Nephron (organoid): ENCODE data around the gene RANGRF.
A peak's percentile ranks its signal among the peaks of the same experiment; 100 is the strongest.

Experiments used
- H3K27ac Mint-ChIP-seq, 3 experiments: 2 replicates each; pipeline ENCODE4 v1.8.0; 2020; ENCODE audit warnings: mixed read lengths in 3 of 3, mild to moderate bottlenecking in 2 of 3, moderate library complexity in 1 of 3
- H3K27me3 Mint-ChIP-seq: 2 replicates; pipeline ENCODE4 v1.8.0; 2021; ENCODE audit warnings: low read depth, mild to moderate bottlenecking, moderate library complexity, mixed read lengths
- H3K36me3 Mint-ChIP-seq: 2 replicates; pipeline ENCODE4 v1.8.0; 2020; ENCODE audit warnings: low read depth, mixed read lengths
- H3K4me1 Mint-ChIP-seq: 2 replicates; pipeline ENCODE4 v1.8.0; 2020; ENCODE audit warnings: mixed read lengths
- H3K4me3 Mint-ChIP-seq, 3 experiments: 2 replicates each; pipeline ENCODE4 v1.8.0; 2020; ENCODE audit warnings: mild to moderate bottlenecking in 3 of 3, mixed read lengths in 3 of 3, moderate library complexity in 2 of 3
- H3K9me3 Mint-ChIP-seq: 2 replicates; pipeline ENCODE4 v1.8.0; 2020; ENCODE audit warnings: mixed read lengths
- CTCF ChIP-seq, 3 experiments: fragments of 200-600 bp; sonication (generic); IDR thresholded peaks; one replicate each; pipeline ENCODE4 v1.5.0; 2021; ENCODE audit warnings: antibody characterized with exemption in 3 of 3; ENCODE audit not compliant: unreplicated experiment in 3 of 3

Gene RANGRF

DNA sequence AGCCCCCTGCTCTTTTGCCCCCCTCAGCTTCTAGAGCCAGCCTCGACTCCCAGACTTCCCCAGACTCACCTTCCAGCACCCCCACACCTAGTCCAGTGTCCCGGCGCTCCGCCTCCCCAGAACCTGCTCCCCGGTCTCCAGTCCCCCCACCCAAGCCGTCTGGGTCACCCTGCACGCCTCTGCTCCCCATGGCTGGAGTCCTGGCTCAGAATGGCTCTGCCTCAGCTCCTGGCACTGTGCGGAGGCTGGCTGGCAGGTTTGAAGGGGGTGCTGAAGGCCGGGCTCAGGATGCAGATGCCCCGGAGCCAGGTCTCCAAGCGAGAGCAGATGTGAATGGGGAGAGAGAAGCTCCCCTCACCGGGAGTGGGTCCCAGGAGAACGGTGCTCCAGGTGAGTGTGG, 23.8 kb downstream of the RANGRF start:
- no peaks in the 10 kb centered on the region for H3K4me1 Mint-ChIP-seq

DNA sequence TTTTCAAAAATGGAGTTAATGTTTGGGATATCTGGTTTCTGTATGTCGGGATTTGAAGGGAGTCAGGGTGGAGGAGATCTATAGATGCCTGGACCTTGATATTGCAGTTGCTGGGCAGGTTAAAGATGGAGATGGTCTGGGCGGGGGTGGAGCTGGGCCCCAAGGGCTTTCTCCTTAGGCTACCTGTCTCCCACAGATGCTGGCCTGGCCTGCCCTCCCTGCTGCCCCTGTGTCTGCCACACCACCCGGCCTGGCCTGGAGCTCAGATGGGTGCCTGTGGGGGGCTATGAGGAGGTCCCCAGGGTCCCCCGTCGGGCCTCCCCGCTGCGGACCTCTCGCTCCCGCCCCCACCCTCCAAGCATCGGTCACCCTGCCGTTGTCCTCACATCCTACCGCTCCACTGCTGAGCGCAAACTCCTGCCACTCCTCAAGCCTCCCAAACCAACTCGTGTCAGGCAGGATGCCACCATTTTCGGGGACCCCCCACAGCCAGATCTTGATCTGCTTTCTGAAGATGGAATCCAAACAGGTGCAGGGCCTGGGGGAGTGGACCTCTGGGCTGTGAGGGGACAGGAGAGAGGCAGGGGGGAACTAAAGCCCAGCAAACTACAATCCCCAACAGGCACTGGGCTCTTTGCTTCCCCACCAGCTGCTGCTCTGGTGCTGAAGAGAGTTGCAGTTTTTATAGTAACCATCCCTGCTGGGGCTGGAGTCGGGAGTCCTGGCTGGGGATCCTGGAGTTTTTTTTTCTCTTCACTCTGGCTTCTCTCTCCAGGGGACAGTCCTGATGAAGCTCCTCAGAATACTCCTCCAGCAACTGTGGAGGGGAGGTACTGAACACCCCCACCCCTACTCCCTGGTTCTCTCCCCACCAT, 24.5 kb downstream of the RANGRF start:
- Mint-ChIP-seq H3K4me3 (peak overlapping the region in 1 of 3 experiments; percentile 38), H3K9me3 (no peaks in the 10 kb centered on the region), H3K27ac (no peak overlapping the region), H3K27me3 (peaks cover 71% of the 10 kb centered on the region), H3K4me1 (no peaks in the 10 kb centered on the region), H3K36me3 (no peaks in the 10 kb centered on the region)
- TF ChIP-seq CTCF (IDR thresholded peaks at IDR 0.05; ENCODE audit: unreplicated experiment in 3 of 3), result no peak

More for the DNA sequence above, 23.8 kb downstream of the RANGRF start:
- TF ChIP-seq CTCF (IDR thresholded peaks at IDR 0.05; ENCODE audit: unreplicated experiment in 3 of 3), result no peak
- Mint-ChIP-seq H3K27ac (no peak overlapping the region), H3K4me3 (no peak overlapping the region), H3K36me3 (no peaks in the 10 kb centered on the region), H3K27me3 (peaks cover 64% of the 10 kb centered on the region), H3K9me3 (no peaks in the 10 kb centered on the region)

GRCh38 chr17:8314797-8315763, 26.6 kb downstream of the RANGRF start:
- Mint-ChIP-seq H3K36me3 (no peaks in the 10 kb centered on the region), H3K4me1 (no peaks in the 10 kb centered on the region), H3K4me3 (peak overlapping the region; percentile 37 to 72 (median 65)), H3K9me3 (no peaks in the 10 kb centered on the region), H3K27ac (no peak overlapping the region), H3K27me3 (peaks cover 76% of the 10 kb centered on the region)
- TF ChIP-seq CTCF (IDR thresholded peaks at IDR 0.05; ENCODE audit: unreplicated experiment in 3 of 3), result no peak

- H3K4me1 Mint-ChIP-seq, result no peaks in the 10 kb centered on the region
- H3K4me3 Mint-ChIP-seq, result peak overlapping the region; percentile 33 to 72 (median 65)
- H3K9me3 Mint-ChIP-seq, result no peaks in the 10 kb centered on the region
- TF ChIP-seq CTCF (IDR thresholded peaks at IDR 0.05; ENCODE audit: unreplicated experiment in 3 of 3), result no peak
- H3K27ac Mint-ChIP-seq, result no peak overlapping the region
- no peaks in the 10 kb centered on the region for H3K36me3 Mint-ChIP-seq
- peaks cover 75% of the 10 kb centered on the region for H3K27me3 Mint-ChIP-seq
Observed at GRCh38 chr17:8315764-8316217, 27.3 kb downstream of the RANGRF start.

DNA sequence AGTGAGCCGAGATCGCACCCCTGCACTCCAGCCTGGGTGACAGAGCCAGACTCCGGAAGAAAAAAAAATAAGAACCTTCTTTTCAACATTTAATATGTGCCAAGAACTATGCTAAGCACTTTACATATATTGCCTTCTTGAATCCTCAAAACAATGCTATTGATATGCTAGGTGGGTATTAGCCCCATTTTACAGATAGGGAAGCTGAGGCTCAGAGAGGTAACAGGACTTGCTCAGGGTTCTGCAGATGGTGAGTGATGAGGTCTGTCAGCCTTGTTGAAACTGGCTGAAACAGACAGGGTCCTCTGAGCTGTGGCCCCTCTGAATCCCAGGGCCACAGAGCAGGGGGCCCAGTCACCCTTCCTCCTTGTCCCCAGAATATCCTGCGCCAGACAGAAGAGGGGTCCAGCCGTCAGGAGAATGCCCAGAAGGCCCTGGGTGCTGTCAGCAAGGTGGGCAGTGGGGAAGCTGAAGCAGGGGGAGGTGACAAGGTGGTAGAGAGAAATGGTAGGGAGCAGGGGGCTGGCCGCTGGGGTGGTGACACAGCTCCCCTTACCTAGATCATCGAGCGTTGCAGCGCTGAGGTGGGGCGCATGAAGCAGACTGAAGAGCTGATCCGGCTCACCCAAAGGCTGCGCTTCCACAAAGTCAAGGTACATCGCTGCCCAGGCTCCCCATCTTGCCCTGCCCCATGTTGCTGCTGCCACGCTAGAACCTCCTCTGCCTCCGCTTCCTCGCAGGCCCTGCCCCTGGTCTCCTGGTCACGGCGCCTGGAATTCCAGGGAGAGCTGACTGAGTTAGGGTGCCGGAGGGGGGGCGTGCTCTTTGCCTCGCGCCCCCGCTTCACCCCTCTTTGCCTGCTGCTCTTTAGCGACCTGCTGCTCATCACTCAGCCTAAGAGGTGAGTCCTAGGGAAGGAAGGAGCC, 29.8 kb downstream of the RANGRF start:
- no peak for TF ChIP-seq CTCF (IDR thresholded peaks at IDR 0.05; ENCODE audit: unreplicated experiment in 3 of 3)
- H3K36me3 Mint-ChIP-seq, result no peaks in the 10 kb centered on the region
- no peaks in the 10 kb centered on the region for H3K4me1 Mint-ChIP-seq
- H3K4me3 Mint-ChIP-seq, result no peak overlapping the region
- no peak overlapping the region for H3K27ac Mint-ChIP-seq
- no peaks in the 10 kb centered on the region for H3K9me3 Mint-ChIP-seq
- H3K27me3 Mint-ChIP-seq, result peaks cover 58% of the 10 kb centered on the region
